Muscle of arm (tissue), 14 donors: Measurements from ENCODE around the gene GOLGA8R. TPM values are rescaled to one million over a fixed set of nuclear protein-coding genes. Genes with fewer than 3 reads are reported as not detected.
"Not testable (repeated sequence)": the region's sequence is repeated elsewhere in the genome, so short reads cannot be mapped to it uniquely, and the experiment has no call there.

Source experiments
- DNase-seq: peaks from one replicate; pipeline ENCODE4 v3.0.0-alpha.2; 2013
- long read RNA-seq, 11 donors: transcript quantifications; one replicate each; lab custom pipeline, GENCODE V29; 2026
- polyA plus RNA-seq, 12 donors: library from polyadenylated mRNA; unstranded; fragments of 120-200 nt; gene quantifications; one replicate each; pipeline ENCODE4 v1.2.1, GENCODE V29; 2013; ENCODE audit not compliant: insufficient read length in 12 of 12

GOLGA8R gene
- polyA plus RNA-seq: 10 to 100 TPM in 4 of 12 donors, 1 to 10 TPM in 7, not detected in 1; 2.3 to 13.3 (median 7.7) TPM
- long read RNA-seq, donor 1: 0 reads
- long read RNA-seq, donor 2: 0 reads
- long read RNA-seq, donor 3: 0 reads
- long read RNA-seq, donor 4: 0 reads
- long read RNA-seq, donor 5, partial matches to known transcripts: 0 of 1 reads
- long read RNA-seq, donor 5, other reads (novel, unspliced or antisense): 0 of 1 reads
- long read RNA-seq, donor 6, partial matches to known transcripts: 0 of 1 reads
- long read RNA-seq, donor 6, other reads (novel, unspliced or antisense): 0 of 1 reads
- long read RNA-seq, donor 7: 0 reads
- long read RNA-seq, donor 8: 0 reads
- long read RNA-seq, donor 9: 0 reads
- long read RNA-seq, donor 10, partial matches to known transcripts: 0 of 1 reads
- long read RNA-seq, donor 10, other reads (novel, unspliced or antisense): 0 of 1 reads
- long read RNA-seq, donor 11: 0 reads

- not testable (repeated sequence) for DNase-seq
These were observed at the start of gene GOLGA8R for GRCh38 chr15:30414160-30414559. Gene GOLGA8R (minus strand): TSS chr15:30414260. CDS start chr15:30414162, 98 bp downstream.

- DNase-seq: not testable (repeated sequence)
These were observed 49.8 kb upstream of the GOLGA8R start for GRCh38 chr15:30463849-30464248.

- DNase-seq: not testable (repeated sequence)
These were observed 48.1 kb upstream of the GOLGA8R start for GRCh38 chr15:30462176-30462575.

GRCh38 chr15:30452702-30453101 is 38.6 kb upstream of the GOLGA8R start:
- DNase-seq: not testable (repeated sequence)

- DNase-seq: not testable (repeated sequence)
These were observed 24.3 kb upstream of the GOLGA8R start for GRCh38 chr15:30438348-30438747.

GRCh38 chr15:30435878-30436277 is 21.8 kb upstream of the GOLGA8R start:
- DNase-seq: not testable (repeated sequence)

- DNase-seq: not testable (repeated sequence)
These were observed 6.7 kb upstream of the GOLGA8R start for GRCh38 chr15:30420723-30421122.

- not testable (repeated sequence) for DNase-seq
These were observed 6.4 kb downstream of the GOLGA8R start for GRCh38 chr15:30407636-30408035.

GRCh38 chr15:30398988-30399387 is 15.1 kb downstream of the GOLGA8R start:
- DNase-seq: not testable (repeated sequence)

- not testable (repeated sequence) for DNase-seq
These were observed 20.4 kb downstream of the GOLGA8R start for GRCh38 chr15:30393664-30393991.

GRCh38 chr15:30392766-30393663 is 21.0 kb downstream of the GOLGA8R start, which contains the start of gene CHRFAM7A:
Gene CHRFAM7A (minus strand): TSS chr15:30393540. CDS start chr15:30383351, 10,189 bp downstream.
- not testable (repeated sequence) for DNase-seq

- not testable (repeated sequence) for DNase-seq
These were observed 27.7 kb downstream of the GOLGA8R start for GRCh38 chr15:30386318-30386887.

GRCh38 chr15:30377082-30377413 is 37.0 kb downstream of the GOLGA8R start:
- DNase-seq: not testable (repeated sequence)

- DNase-seq: not testable (repeated sequence)
These were observed 37.5 kb downstream of the GOLGA8R start for GRCh38 chr15:30376375-30377081.

GRCh38 chr15:30375872-30376271 is 38.2 kb downstream of the GOLGA8R start:
- not testable (repeated sequence) for DNase-seq

GRCh38 chr15:30374862-30375261 is 39.2 kb downstream of the GOLGA8R start:
- DNase-seq: not testable (repeated sequence)

- not testable (repeated sequence) for DNase-seq
These were observed 45.8 kb downstream of the GOLGA8R start for GRCh38 chr15:30368271-30368670.

GRCh38 chr15:30367246-30367645 is 46.8 kb downstream of the GOLGA8R start:
- not testable (repeated sequence) for DNase-seq

GRCh38 chr15:30361404-30361803 is 52.7 kb downstream of the GOLGA8R start:
- not testable (repeated sequence) for DNase-seq

GRCh38 chr15:30360990-30361389 is 53.1 kb downstream of the GOLGA8R start:
- not testable (repeated sequence) for DNase-seq

GRCh38 chr15:30355043-30355442 is 59.0 kb downstream of the GOLGA8R start:
- DNase-seq: not testable (repeated sequence)
